Measurements from ENCODE around the gene ALDH3B1. TPM values are rescaled to one million over a fixed set of nuclear protein-coding genes. Genes with fewer than 3 reads are reported as not detected.

ALDH3B1 gene
- total and polyA plus RNA-seq, 2 experiments from 2014 or later: 0.45 to 0.55 TPM

DNA sequence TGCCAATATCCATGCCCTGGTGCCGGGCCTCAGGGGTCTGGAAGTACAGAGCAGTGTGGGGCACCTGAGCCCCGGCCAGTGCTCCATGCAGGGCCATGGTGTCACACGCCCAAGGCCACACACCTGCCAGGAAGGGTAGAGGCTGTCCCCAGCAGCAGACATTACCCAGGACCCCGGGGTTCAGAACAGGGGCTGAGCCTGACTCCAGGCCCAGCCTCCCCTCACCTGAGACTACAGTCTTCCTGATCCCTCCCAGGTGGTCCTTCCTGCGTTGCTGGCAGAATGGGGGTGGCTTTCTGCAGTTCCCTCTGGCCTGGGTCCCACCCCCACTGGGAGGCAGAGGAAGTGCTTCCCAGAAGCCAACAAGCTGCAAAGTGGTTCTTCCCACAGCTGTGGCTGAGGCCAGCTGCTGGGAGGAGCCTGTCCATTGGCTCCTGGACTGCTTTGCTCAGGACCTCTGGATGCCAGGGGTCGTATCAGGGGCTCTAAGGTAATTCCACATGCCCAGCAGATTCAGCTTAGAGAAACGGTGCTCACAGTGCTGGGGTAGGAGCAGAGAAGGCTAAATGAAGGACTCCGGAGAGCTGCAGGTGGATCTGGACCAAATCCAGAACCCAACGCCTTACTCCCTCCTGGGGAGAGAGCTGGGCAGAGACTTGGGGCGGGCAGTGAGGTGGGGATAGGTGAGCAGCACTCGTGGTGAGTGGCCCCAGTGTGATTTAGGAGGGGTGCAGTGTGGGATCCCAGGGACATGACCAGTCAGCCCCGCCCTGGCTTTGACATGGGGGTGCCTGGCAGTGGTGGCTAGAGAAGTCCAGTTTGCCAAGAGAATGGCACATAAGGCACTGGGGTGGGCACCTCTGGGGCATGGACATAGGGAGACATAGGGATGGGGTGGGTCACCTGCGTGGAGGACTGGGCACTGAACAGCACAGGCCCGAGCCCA lies 41.3 kb downstream of the ALDH3B1 start:
- no peaks in the 10 kb centered on the region for H3K9me3 ChIP-seq (ENCODE audit: low read depth)
- no peaks in the 10 kb centered on the region for H3K4me1 ChIP-seq (ENCODE audit: low read depth)
- H3K27ac ChIP-seq: peak overlapping the region; percentile 62
- H3K36me3 ChIP-seq: peaks cover 7% of the 10 kb centered on the region
- TF ChIP-seq, protein P1, sequence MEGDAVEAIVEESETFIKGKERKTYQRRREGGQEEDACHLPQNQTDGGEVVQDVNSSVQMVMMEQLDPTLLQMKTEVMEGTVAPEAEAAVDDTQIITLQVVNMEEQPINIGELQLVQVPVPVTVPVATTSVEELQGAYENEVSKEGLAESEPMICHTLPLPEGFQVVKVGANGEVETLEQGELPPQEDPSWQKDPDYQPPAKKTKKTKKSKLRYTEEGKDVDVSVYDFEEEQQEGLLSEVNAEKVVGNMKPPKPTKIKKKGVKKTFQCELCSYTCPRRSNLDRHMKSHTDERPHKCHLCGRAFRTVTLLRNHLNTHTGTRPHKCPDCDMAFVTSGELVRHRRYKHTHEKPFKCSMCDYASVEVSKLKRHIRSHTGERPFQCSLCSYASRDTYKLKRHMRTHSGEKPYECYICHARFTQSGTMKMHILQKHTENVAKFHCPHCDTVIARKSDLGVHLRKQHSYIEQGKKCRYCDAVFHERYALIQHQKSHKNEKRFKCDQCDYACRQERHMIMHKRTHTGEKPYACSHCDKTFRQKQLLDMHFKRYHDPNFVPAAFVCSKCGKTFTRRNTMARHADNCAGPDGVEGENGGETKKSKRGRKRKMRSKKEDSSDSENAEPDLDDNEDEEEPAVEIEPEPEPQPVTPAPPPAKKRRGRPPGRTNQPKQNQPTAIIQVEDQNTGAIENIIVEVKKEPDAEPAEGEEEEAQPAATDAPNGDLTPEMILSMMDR (IDR thresholded peaks at IDR 0.05; ENCODE audit: low read depth, low read length): no peak
- H3K4me3 ChIP-seq: no peak overlapping the region
- no peak for DNase-seq (ENCODE audit: low read depth in 1 of 2, low spot score in 1 of 2)
- H3K27me3 ChIP-seq: no peaks in the 10 kb centered on the region

DNA sequence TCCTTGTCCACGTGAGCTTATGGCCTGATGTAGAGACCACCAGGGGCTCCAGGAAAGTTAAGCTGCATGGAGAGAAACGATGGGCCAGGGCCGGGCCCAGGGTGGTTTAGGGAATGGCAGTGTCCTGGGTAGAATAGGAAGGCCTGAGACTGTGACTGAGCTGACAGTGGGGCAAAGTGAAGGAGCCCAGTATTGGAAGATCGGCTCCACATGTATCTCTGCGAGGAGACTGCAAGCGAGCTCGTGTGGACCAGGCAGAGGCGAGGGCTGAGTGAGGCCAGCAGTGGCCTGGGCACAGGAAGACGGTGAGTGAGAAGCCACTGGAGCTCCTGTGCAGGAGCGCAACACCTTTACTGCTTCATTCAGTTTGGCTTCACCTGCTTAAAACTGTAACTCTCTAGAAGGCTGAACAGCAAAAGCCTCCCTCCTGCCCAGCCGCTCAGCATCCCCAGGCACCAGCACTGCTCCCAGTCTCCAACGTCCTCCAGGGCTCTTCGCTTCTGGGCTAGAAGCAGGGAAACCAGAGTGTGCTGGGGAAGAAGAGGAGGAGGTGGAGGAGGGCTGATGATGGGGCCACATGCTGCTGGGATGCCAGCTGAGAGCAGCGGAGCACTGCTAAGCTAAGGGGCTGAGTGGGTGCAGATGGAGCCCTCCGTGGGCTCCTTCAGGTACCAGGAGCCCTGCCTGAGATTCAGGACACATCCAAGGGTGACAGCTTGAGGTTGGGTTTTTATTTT lies 42.2 kb downstream of the ALDH3B1 start:
- no peak overlapping the region for H3K4me3 ChIP-seq
- H3K27ac ChIP-seq: peak overlapping the region; percentile 25
- H3K36me3 ChIP-seq: peaks cover 7% of the 10 kb centered on the region
- H3K4me1 ChIP-seq (ENCODE audit: low read depth): no peaks in the 10 kb centered on the region
- H3K9me3 ChIP-seq (ENCODE audit: low read depth): no peaks in the 10 kb centered on the region
- DNase-seq (ENCODE audit: low read depth in 1 of 2, low spot score in 1 of 2): no peak
- H3K27me3 ChIP-seq: no peaks in the 10 kb centered on the region
- TF ChIP-seq, protein P1 (IDR thresholded peaks at IDR 0.05; ENCODE audit: low read depth, low read length): no peak

DNA sequence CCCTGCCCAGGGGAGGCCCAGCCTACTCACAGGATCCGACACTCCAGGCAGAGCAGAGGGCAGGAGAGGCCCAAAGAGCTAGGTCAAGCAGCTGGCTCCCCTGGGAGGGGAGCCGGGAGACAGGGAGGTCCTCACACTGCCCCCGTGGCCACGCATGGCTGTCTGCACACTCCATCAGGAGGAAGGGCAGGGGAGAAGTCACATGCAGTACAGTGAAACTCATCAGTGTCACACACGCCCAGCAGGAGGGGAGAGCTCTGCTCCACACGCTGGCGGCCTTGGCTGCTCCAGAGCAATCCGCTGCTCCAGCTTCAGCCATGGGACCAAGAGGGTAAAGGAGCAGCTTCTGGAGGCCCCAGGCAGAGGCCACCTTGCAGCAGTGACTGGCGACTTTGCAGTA lies 43.0 kb downstream of the ALDH3B1 start:
- H3K4me3 ChIP-seq: no peak overlapping the region
- H3K27me3 ChIP-seq: no peaks in the 10 kb centered on the region
- peaks cover 13% of the 10 kb centered on the region for H3K36me3 ChIP-seq
- no peak for DNase-seq (ENCODE audit: low read depth in 1 of 2, low spot score in 1 of 2)
- peak overlapping the region; percentile 64 for H3K27ac ChIP-seq
- TF ChIP-seq, protein P1 (IDR thresholded peaks at IDR 0.05; ENCODE audit: low read depth, low read length): no peak
- no peaks in the 10 kb centered on the region for H3K4me1 ChIP-seq (ENCODE audit: low read depth)
- no peaks in the 10 kb centered on the region for H3K9me3 ChIP-seq (ENCODE audit: low read depth)

DNA sequence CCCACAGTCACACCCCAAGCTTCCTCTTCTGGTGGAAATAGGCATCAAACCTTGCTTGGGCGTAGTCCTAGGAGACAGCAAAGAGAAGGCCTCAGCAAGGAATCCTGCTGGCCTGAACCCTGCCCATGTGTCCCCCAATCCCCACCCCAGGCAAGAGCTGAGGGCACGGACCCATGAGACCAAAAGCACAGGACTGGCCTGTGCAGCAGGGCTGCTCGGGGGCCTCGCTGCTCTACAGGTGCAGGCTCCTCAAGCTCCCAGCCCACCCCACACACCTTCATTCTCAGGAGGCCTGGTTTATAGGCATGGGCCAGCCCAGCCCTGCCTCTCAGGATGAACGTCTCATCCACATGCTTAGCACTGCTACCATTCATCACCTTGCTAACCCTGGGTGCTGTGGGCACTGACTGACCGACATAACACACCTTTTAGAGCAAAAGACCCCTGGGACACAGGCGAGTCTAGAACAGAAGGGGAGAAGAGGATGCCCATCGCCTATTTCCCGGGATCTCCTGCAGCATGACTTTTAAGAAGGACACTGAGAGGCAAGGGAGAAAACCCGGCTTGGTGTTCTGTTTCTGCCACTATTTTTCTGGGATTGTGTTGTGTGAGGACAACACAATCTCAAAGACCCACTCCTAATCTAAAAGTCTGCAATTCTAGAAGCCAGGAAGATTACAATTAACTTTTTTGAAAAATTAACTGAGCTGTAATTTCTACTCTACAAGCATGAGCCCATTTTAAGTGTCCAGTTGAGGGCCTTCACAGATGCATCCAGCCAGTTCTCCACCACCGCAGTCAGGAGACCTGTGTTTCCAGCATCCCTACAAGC lies 44.1 kb downstream of the ALDH3B1 start:
- no peak overlapping the region for H3K4me3 ChIP-seq
- H3K27ac ChIP-seq: no peak overlapping the region
- TF ChIP-seq, protein P1 (IDR thresholded peaks at IDR 0.05; ENCODE audit: low read depth, low read length): no peak
- DNase-seq (ENCODE audit: low read depth in 1 of 2, low spot score in 1 of 2): no peak
- no peaks in the 10 kb centered on the region for H3K9me3 ChIP-seq (ENCODE audit: low read depth)
- peaks cover 17% of the 10 kb centered on the region for H3K36me3 ChIP-seq
- no peaks in the 10 kb centered on the region for H3K4me1 ChIP-seq (ENCODE audit: low read depth)
- H3K27me3 ChIP-seq: no peaks in the 10 kb centered on the region
